Activated CD4-positive, alpha-beta memory T cell treated with anti-CD3 and anti-CD28 coated beads for 36 hours (primary cell): Measurements from ENCODE around the gene EYS. TPM values are rescaled to one million over a fixed set of nuclear protein-coding genes. Genes with fewer than 3 reads are reported as not detected.

Source experiments
- CTCF ChIA-PET: fragments of 350-600 bp; sonication (Branson Sonifier 250); formaldehyde crosslinking; loops from one replicate; lab custom pipeline; 2021; ENCODE audit warnings: antibody characterized with exemption, inconsistent platforms; lab: Charles Lee
- POLR2A ChIA-PET: fragments of 350-600 bp; sonication (Branson Sonifier 250); formaldehyde crosslinking; loops from one replicate; lab custom pipeline; 2021; ENCODE audit warnings: antibody characterized with exemption; lab: Charles Lee
- DNase-seq: peaks from one replicate; pipeline ENCODE4 v3.0.0-alpha.2; 2020
- H3K27ac Mint-ChIP-seq: one replicate; pipeline ENCODE4 v1.8.0; 2021; ENCODE audit warnings: mixed read lengths
- H3K27me3 Mint-ChIP-seq: one replicate; pipeline ENCODE4 v1.8.0; 2021; ENCODE audit warnings: mixed read lengths
- H3K36me3 Mint-ChIP-seq: one replicate; pipeline ENCODE4 v1.8.0; 2021; ENCODE audit warnings: mixed read lengths
- H3K4me1 Mint-ChIP-seq: one replicate; pipeline ENCODE4 v1.8.0; 2021; ENCODE audit warnings: low read depth, mixed read lengths
- H3K4me3 Mint-ChIP-seq: one replicate; pipeline ENCODE4 v1.8.0; 2021; ENCODE audit warnings: mild to moderate bottlenecking, mixed read lengths
- H3K9me3 Mint-ChIP-seq: one replicate; pipeline ENCODE4 v1.8.0; 2021; ENCODE audit warnings: mixed read lengths
- intact Hi-C: fragments of 100-400 bp; cut with micrococcal nuclease; formaldehyde crosslinking; loops from one replicate; pipeline ENCODE4 v1.15.1; 2023
- total RNA-seq, 2 experiments: library from RNA; stranded (reverse); gene quantifications; one replicate each; pipeline ENCODE4 v1.2.3, GENCODE V29; 2021

Gene EYS
- total RNA-seq, 2 experiments from 2014 or later, result not detected

GRCh38 chr6:63677282-63677681 is 2029.7 kb downstream of the EYS start:
- ChIA-PET CTCF (interaction anchor here (1.8 kb wide), 1 partner anchor 103 kb away, joined by 5 read pairs; no protein-coding TSS in a partner anchor), POLR2A (no interaction called here)
- H3K9me3 Mint-ChIP-seq, result no peaks in the 10 kb centered on the region
- H3K4me3 Mint-ChIP-seq, result no peak overlapping the region
- H3K27me3 Mint-ChIP-seq, result no peaks in the 10 kb centered on the region
- peaks cover 33% of the 10 kb centered on the region for H3K4me1 Mint-ChIP-seq
- intact Hi-C loops, result loop anchor here (5.0 kb wide), 1 partner anchor 40 kb away; the partner anchor contains the start of gene PHF3
- peaks cover 18% of the 10 kb centered on the region for H3K36me3 Mint-ChIP-seq
- DNase-seq, result no peak
- H3K27ac Mint-ChIP-seq, result no peak overlapping the region

GRCh38 chr6:63676412-63677114 is 2030.5 kb downstream of the EYS start:
- Mint-ChIP-seq H3K27ac (no peak overlapping the region), H3K27me3 (no peaks in the 10 kb centered on the region), H3K4me3 (no peak overlapping the region), H3K36me3 (peaks cover 18% of the 10 kb centered on the region), H3K4me1 (peaks cover 34% of the 10 kb centered on the region), H3K9me3 (no peaks in the 10 kb centered on the region)
- ChIA-PET POLR2A (no interaction called here), CTCF (interaction anchor here (1.8 kb wide), 1 partner anchor 103 kb away, joined by 5 read pairs; no protein-coding TSS in a partner anchor)
- intact Hi-C loops, result loop anchor here (5.0 kb wide), 1 partner anchor 39 kb away; the partner anchor contains the start of gene PHF3
- no peak for DNase-seq

GRCh38 chr6:63675138-63675537 is 2031.9 kb downstream of the EYS start:
- intact Hi-C loops, result loop anchor here (5.0 kb wide), 1 partner anchor 38 kb away; the partner anchor contains the start of gene PHF3
- Mint-ChIP-seq H3K36me3 (peaks cover 13% of the 10 kb centered on the region), H3K4me1 (peaks cover 34% of the 10 kb centered on the region), H3K9me3 (no peaks in the 10 kb centered on the region), H3K27me3 (no peaks in the 10 kb centered on the region), H3K27ac (no peak overlapping the region), H3K4me3 (no peak overlapping the region)
- no peak for DNase-seq
- CTCF ChIA-PET, result no interaction called here
- POLR2A ChIA-PET, result no interaction called here

DNA sequence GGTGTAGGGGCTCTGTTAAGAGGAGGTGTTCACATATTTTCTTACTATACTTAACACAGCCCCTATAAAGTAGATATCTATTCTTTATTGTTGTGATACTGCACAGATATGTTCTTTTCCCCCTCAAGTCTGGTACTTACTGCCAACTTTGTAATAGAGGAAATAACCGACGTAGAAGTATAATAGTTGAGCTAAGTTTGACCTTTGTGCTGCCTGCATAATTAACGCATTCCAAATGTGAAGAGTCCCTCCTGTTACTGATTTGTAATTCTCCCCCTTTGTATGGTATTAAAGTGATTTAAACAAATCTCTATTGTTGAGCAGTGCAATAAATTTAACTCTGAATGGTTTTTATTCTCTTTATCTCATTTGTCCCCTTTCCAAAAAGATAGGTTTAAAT is 2032.4 kb downstream of the EYS start:
- Mint-ChIP-seq H3K9me3 (no peaks in the 10 kb centered on the region), H3K36me3 (peaks cover 10% of the 10 kb centered on the region), H3K4me3 (no peak overlapping the region), H3K4me1 (peaks cover 33% of the 10 kb centered on the region), H3K27ac (no peak overlapping the region), H3K27me3 (no peaks in the 10 kb centered on the region)
- DNase-seq, result no peak
- ChIA-PET CTCF (no interaction called here), POLR2A (no interaction called here)
- intact Hi-C loops, result loop anchor here (5.0 kb wide), 1 partner anchor 37 kb away; the partner anchor contains the start of gene PHF3

DNA sequence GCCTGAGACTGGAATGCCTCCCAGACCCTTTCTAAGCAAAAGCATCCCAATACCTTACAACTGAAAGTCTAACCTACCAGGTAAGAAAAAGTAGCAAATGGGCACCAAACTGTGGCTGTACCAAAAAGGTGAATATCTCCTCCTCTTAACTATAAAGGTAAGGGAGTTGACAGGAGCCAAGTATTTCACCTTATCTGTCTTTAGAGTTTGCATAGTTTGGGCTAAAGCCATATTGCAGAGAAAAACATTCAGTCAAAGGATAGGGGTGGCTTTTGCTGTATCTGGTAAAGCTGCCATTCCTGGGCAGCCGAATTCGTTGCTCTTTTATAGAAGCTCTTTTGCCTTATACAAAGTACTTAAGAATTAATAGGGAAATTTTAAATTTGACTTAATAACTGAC is 2033.3 kb downstream of the EYS start:
- intact Hi-C loops, result no loop called here
- H3K36me3 Mint-ChIP-seq, result peaks cover 7% of the 10 kb centered on the region
- DNase-seq, result no peak
- no peaks in the 10 kb centered on the region for H3K9me3 Mint-ChIP-seq
- POLR2A ChIA-PET, result no interaction called here
- no peak overlapping the region for H3K27ac Mint-ChIP-seq
- peaks cover 29% of the 10 kb centered on the region for H3K4me1 Mint-ChIP-seq
- no peak overlapping the region for H3K4me3 Mint-ChIP-seq
- H3K27me3 Mint-ChIP-seq, result no peaks in the 10 kb centered on the region
- CTCF ChIA-PET, result interaction anchor here (1.7 kb wide), 1 partner anchor 75 kb away, joined by 5 read pairs; no protein-coding TSS in a partner anchor

GRCh38 chr6:63672582-63673129 is 2034.4 kb downstream of the EYS start:
- POLR2A ChIA-PET, result no interaction called here

GRCh38 chr6:63671098-63671754 is 2035.8 kb downstream of the EYS start:
- Mint-ChIP-seq H3K36me3 (peaks cover 7% of the 10 kb centered on the region), H3K27me3 (no peaks in the 10 kb centered on the region), H3K27ac (no peak overlapping the region), H3K9me3 (no peaks in the 10 kb centered on the region), H3K4me1 (peaks cover 35% of the 10 kb centered on the region), H3K4me3 (no peak overlapping the region)
- ChIA-PET CTCF (no interaction called here), POLR2A (interaction anchor here (0.7 kb wide), 1 partner anchor 36 kb away, joined by 3 read pairs; the partner anchor contains the start of gene PHF3)
- DNase-seq, result no peak
- intact Hi-C loops, result no loop called here

More at GRCh38 chr6:63672582-63673129, 2034.4 kb downstream of the EYS start:
- Mint-ChIP-seq H3K4me1 (peaks cover 32% of the 10 kb centered on the region), H3K4me3 (no peak overlapping the region), H3K27me3 (no peaks in the 10 kb centered on the region), H3K9me3 (no peaks in the 10 kb centered on the region), H3K36me3 (peaks cover 7% of the 10 kb centered on the region), H3K27ac (no peak overlapping the region)
- intact Hi-C loops, result no loop called here
- no peak for DNase-seq
- CTCF ChIA-PET, result interaction anchor here (1.7 kb wide), 1 partner anchor 74 kb away, joined by 5 read pairs; no protein-coding TSS in a partner anchor
